ENCODE data around the gene PDE3B. TPM values are rescaled to one million over a fixed set of nuclear protein-coding genes. Genes with fewer than 3 reads are reported as not detected.
"Not testable (repeated sequence)": the region's sequence is repeated elsewhere in the genome, so short reads cannot be mapped to it uniquely, and the experiment has no call there.

Gene PDE3B
- polyA plus RNA-seq, 3 donors, result 8.7 to 49.7 (median 9.6) TPM

DNA sequence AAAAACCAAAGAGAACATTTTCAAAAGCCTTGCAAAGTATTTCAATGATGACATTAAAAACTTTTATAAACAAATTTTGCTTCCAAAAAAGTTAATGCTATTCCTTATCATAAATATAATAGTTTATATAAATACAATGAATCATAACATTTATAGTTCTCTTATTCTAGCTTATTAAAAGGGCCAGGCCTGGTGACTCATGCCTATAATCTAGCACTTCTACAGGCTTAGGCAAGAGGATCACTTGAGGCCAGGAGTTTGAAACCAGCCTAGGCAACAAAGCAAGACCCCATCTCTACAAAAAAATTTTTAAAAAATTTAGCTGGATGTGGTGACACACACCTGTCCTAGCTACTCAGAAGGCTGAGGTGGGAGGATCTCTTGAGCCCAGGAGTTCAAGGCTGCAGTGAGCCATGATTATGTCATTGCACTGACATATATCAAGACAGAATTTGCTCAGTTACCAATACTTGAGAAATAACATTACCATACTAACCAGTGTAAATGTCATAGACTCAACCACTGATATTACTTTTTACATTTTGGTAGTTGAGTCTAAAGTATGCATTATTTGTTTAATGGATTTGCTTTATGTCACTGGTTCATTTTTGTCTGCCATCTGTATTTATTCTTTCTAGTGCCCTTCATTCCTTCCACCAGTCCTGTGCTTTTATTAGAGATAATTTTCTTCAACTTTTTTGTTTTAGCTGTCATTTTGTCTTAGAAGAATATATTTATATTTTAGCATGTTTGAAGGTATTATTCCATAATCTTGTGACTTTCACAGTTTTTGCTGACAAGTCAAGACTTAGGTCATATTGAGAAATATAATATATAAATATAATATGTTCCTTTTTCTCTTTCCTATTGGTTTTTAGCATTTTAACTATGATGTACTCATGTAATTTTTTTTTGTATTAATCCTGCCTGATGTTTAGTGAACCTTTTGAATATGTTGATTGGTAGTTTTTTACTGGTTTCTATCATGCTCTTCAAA is 192.2 kb downstream of the PDE3B start:
- no peak overlapping the region for H3K27ac ChIP-seq (ENCODE audit: low read depth, low read length)

DNA sequence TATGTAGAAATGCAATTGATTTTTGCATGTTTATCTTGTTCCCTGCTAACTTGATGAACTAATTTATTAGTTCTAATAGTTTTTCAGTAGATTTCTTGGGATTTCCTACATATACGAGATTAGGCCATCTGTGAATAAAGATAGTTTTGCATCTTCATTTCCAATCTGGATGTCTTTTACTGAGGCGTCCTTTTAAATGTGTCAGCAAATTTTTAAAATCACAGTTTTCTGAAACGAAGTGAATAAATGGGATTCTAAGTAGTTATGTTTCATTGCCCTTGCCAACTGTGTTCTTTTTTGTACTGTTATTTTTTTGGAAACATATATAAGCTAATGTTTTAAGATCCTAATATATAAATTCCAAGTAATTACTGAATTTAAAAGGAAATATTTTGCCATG is 198.4 kb downstream of the PDE3B start:
- WGBS, 3 donors, result 88 to 95% (median 92%) methylated on average over 3 of the region's 3 CpGs
- H3K27ac ChIP-seq (ENCODE audit: low read depth, low read length), result no peak overlapping the region

DNA sequence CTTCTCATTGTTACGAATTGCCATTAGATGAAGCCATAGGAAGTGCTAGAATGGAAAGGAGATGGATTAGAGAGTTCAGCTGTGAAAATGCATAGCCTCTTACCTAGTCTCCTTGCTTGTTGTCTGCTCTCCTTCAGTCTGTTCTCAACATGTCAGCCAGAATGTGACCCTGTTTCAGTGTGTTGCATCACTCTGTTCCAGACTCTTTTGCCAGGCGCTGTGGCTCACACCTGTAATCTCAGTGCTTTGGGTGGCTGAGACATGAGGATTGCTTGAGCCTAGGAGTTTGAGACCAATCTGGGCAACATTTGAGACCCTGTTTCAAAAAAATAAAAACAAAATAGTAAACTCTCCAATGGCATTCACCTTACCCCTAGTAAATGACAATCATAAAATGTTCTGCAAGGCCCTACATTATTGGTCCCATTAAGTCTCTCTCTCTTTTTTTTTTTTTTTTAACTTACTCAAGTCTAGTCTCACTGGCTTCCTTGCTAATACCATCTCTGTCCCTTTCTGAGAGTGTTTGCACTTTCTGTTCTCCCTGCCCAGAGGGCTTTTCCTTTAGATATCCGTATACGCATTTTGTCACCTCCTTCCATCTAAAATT is 209.1 kb downstream of the PDE3B start:
- 93 to 97% (median 97%) methylated on average over 4 of the region's 4 CpGs for WGBS, 3 donors
- no peak overlapping the region for H3K27ac ChIP-seq (ENCODE audit: low read depth, low read length)

DNA sequence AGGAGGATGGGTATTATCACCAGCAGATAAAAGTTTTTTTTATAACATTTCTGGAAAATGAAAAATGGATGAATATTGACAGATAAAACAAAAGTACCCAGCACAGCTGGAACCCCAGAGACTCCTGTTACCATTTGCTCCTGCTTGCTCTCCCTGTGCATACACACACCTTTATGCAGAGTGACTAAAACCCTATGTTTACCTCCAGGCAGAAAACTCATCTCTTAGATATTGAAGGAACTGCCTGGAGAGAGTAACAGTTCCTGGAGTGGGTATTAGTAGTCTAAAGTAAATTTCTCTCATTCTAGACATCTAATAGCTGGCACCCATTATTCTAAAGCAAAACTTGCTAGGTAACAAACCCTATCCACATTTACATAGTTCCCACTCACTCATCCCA is 210.5 kb downstream of the PDE3B start:
- no peak overlapping the region for H3K27ac ChIP-seq (ENCODE audit: low read depth, low read length)

DNA sequence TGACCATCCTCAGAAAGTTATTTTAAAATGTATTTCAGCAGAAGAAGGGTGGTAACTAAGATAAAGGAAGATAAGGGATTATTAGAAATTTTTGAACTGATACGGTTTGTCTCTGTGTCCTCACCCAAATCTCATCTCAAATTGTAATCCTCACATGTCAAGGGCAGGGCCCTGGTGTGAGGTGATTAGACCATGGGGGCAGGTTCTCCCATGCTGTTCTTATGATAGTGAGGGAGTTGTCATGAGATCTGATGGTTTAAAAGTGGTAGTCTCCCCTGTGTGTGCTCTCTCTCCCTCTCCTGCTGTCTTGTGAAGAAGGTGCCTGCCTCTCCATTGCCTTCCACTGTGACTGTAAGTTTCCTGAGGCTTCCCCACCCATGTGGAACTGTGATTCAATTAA is 212.3 kb downstream of the PDE3B start:
- 88 to 100% (median 97%) methylated on average over 1 of the region's 1 CpG for WGBS, 3 donors
- no peak overlapping the region for H3K27ac ChIP-seq (ENCODE audit: low read depth, low read length)

DNA sequence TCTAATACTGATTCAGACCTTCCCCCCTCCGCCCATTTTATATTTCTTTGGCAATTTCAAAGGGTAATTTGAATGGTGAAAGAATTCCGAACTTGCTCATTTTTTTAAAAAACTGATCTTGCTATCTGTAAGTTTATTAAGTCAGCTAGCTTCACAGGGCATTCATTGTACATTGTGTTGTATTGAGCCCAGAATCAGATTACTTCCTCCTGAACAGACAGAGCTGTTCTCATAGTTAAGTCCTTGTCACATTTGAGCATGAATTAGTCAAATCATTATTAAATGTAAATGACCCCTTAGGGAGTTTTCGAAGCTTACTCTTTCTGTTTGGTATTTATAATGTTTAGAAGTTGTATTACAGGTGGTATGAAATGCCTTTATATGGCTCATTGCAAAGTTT is 214.0 kb downstream of the PDE3B start:
- 74 to 88% (median 84%) methylated on average over 3 of the region's 3 CpGs for WGBS, 3 donors
- H3K27ac ChIP-seq (ENCODE audit: low read depth, low read length), result no peak overlapping the region

DNA sequence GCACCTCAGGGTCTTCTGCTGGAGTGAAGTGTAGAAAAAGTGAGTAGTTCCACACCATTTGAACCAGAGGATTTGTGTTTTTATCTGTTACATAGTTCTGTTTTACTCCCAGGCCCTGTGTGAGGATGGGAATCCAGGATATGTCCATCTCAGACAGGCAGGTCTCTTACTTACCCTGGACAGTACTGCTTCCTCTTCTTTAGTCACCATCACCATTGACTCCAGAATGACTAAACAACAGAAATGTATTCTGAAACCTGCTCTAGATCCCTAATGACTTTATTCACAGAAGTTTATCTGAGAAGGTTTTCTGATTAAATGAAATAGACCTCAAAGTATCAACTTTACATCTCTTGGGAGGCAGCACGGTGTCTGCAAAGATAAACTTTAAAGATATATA is 214.8 kb downstream of the PDE3B start:
- 85 to 91% (median 87%) methylated on average over 1 of the region's 1 CpG for WGBS, 3 donors
- H3K27ac ChIP-seq (ENCODE audit: low read depth, low read length), result no peak overlapping the region

DNA sequence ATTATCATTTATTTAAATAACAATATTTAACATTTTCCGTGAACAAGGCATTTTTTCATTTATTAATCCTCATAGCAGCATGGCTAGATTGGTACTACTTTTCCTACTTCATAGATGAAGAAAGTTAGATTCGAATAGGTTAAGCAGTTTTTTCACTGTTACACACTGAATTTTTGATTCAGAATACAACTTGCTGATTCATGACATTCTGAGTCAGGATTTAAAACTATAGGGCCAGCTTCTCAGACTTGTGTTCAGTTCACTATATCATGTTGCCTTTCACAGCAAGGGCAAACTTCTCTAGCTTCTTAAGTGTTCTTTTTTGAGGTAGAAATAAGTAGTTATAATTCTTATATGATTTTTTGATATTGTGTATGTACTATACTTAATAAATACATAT is 216.9 kb downstream of the PDE3B start:
- H3K27ac ChIP-seq (ENCODE audit: low read depth, low read length), result no peak overlapping the region
- WGBS, 3 donors, result 89 to 91% (median 90%) methylated on average over 2 of the region's 2 CpGs

DNA sequence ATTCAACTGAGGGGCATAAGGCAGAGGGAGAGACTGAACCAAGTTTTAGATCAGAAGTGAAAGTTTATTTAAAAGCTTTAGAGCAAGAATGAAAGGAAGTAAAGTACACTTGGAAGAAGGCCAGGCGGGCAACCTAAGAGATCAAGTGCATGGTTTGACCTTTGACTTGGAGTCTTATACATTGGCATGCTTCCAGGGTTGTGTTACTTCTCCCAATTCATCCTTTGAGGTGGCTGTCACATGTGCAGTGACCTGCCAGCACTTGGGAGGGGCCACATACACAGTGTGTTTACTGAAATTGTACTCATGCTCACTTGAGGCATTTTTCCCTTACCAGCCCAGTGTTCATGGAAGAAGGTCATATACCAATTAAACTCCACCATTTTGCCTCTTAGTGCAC is 218.1 kb downstream of the PDE3B start:
- 79 to 93% (median 92%) methylated on average over 1 of the region's 1 CpG for WGBS, 3 donors
- H3K27ac ChIP-seq (ENCODE audit: low read depth, low read length), result no peak overlapping the region

DNA sequence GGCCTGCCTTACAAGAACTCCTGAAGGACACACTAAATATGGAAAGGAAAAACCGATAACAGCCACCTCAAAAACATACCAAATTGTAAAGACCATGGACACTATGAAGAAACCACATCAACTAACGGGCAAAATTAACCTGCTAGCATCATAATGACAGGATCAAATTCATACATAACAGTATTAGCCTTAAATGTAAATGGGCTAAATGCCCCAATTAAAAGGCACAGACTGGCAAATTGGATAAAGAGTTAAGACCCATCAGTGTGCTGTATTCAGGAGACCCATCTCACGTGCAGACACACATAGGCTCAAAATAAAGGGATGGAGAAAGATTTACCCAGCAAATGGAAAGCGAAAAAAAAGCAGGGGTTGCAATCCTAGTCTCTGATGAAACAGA is 220.2 kb downstream of the PDE3B start:
- not testable (repeated sequence) for H3K27ac ChIP-seq (ENCODE audit: low read depth, low read length)
- 95 to 97% (median 96%) methylated on average over 4 of the region's 4 CpGs for WGBS, 3 donors

DNA sequence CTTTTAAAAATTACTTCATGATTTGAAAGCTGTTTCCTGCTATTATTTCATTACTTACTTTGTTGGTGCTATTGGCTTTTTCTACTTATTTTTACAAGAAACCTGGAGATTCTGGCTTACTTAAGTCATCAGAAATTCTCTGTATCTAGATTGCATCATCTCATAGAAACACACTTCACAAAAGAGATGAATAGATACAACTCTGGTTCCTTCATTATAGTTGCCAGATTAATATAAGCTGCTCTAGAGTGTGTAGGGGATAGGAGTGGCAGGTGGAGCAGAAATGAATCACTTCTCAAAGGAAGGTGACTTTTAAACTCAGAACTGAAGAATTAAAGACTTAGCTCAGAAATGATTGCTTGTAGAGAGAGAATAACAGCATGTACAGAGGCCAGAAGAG is 228.4 kb downstream of the PDE3B start:
- H3K27ac ChIP-seq (ENCODE audit: low read depth, low read length), result no peak overlapping the region

DNA sequence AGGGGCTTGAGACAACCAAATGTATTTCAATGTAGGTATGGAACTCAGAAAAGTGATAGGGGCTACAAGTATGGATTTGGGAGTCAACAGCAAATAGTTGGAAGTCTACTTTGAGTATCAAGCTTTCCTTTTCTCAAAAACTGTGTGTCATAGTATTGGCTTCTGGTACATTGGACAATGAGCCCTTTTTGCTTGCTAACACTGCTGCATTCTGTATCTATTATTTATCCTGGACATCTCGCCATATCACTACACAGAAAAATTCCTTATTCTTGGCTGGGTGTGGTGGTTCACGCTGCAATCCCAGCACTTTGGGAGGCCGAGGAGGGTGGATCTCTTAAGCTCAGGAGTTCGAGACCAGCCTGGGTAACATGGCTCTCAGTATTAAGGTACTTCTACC is 230.0 kb downstream of the PDE3B start:
- 92 to 95% (median 92%) methylated on average over 4 of the region's 4 CpGs for WGBS, 3 donors
- H3K27ac ChIP-seq (ENCODE audit: low read depth, low read length), result no peak overlapping the region

DNA sequence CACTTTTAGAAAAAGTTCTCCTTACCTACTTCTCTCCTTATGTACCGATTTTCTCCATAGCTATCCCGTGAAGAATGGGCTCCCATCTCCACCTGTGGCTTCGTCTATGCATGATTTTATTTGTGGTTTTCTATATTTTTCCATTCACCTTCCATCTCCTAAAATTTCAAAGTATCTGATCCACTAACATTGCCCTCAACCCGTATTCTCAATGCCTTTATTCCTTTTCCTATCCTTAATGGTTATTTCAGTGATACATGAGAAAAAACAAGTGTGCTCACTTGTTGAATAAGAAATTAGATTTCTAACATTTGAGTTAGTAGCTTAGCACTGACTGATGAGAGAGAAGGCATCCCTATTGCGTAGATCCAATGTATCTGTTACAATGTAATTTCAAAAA is 231.6 kb downstream of the PDE3B start:
- WGBS, 3 donors, result 95 to 97% (median 96%) methylated on average over 5 of the region's 5 CpGs
- no peak overlapping the region for H3K27ac ChIP-seq (ENCODE audit: low read depth, low read length)

DNA sequence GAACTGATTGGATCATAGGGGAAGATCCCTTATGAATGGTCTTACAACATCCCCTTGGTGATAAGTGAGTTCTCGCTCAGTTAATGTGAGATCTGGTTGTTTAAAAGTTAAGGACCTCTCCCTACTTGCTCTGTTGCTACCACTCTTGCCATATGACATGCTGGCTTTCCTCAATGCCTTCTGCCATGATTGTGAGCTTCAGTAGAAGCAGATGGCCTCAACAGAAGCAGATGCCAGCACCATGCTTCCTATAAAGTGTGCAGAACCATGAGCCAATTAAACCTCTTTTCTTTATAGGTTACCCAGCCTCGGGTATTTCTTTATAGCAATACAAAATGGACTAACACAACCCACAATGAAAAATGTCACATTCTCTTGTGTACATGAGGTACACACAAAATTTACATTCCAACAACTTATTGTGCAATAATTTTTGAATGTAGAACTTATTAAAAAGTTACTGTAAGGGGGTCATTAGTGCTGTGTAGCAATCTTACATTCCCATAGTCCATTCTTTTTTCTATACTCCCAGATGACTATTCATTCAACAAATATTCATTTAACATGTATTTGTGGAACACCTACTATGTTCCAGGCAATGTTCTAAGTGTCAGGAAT is 238.1 kb downstream of the PDE3B start:
- 93 to 97% (median 93%) methylated on average over 2 of the region's 2 CpGs for WGBS, 3 donors
- H3K27ac ChIP-seq (ENCODE audit: low read depth, low read length), result no peak overlapping the region

DNA sequence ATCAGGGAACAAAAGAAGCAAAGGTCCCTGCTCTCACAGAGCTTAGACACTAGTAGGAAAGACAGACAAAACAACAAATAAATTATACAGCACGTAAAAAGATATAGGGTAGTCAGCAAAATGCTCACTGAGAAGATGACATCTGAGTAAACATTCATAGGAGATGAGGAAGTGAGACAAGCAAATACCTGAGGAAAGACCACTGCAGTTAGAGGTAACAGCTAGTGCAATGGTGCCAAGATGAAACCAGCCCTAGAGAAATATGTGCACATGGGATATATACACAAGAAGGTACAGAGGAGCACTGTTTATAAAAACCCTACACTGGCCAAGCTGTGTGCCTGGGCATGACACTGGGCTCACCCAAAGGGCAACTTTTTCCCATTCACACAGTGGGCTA is 238.6 kb downstream of the PDE3B start:
- WGBS, 3 donors, result 77 to 90% (median 89%) methylated on average over 1 of the region's 1 CpG
- H3K27ac ChIP-seq (ENCODE audit: low read depth, low read length), result no peak overlapping the region

DNA sequence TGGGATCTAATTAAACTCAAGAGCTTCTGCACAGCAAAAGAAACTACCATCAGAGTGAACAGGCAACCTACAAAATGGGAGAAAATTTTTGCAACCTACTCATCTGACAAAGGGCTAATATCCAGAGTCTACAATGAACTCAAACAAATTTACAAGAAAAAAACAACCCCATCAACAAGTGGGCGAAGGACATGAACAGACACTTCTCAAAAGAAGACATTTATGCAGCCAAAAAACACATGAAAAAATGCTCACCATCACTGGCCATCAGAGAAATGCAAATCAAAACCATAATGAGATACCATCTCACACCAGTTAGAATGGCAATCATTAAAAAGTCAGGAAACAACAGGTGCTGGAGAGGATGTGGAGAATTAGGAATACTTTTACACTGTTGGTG is 240.1 kb downstream of the PDE3B start:
- not testable (repeated sequence) for H3K27ac ChIP-seq (ENCODE audit: low read depth, low read length)
- WGBS, 3 donors, result 94 to 100% (median 100%) methylated on average over 1 of the region's 1 CpG

DNA sequence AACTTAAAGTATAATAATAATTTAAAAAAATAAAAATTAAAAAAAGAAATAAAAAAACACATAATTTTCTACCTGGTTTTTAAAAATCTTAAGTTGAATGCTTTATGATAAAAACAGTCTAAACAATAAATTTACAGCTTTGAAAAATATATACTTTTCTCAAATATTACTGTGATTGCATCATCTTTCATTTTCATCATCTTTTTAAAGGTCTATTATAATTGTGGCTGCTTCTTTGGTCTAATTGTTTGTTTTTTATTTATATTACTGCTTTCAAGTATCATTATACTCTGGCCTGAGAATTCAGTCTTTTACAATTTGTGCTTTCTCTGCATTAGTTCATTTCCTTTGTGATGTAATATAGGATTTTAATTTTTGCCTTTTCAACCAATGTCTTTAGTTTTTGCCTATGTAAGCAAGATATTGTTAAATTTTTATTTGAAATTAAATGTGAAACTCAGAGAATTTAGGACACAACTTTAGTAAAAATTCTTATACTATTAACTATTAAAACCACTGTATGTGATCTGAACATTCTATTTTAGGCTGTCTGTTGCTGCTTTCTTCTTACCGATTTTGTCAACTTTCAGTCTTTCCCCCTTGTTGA is 241.2 kb downstream of the PDE3B start:
- no peak overlapping the region for H3K27ac ChIP-seq (ENCODE audit: low read depth, low read length)
- WGBS, 3 donors, result 86 to 94% (median 93%) methylated on average over 1 of the region's 1 CpG

DNA sequence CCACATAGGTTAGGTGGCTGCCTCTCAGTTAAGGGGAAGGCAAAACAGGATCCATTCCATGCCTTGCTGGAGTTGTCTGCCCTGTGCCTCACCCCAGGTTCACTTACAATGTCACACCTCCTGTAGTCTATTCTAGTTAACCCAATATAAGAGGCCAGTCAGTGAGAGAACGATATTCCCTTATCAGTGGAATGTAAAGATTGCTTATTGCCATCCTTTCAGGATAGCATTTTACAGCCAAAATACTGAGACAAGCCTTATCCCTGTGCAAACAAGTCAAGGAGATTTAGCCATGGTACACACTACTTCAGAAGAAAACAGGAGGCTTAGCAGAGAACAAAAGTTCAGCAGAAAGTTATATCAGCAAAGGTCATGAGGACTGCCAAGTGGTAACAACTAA is 242.9 kb downstream of the PDE3B start:
- H3K27ac ChIP-seq (ENCODE audit: low read depth, low read length), result no peak overlapping the region
- WGBS, 3 donors, result 11 to 69% (median 68%) methylated on average over 1 of the region's 1 CpG

Data from adipose tissue (tissue), 3 donors.